GM13976 (cell line): ENCODE results near the gene EIF1.

Experiments used
- DNase-seq: peaks from one replicate; pipeline ENCODE4 v3.0.0; 2012; ENCODE audit warnings: low spot score
- CTCF ChIP-seq: IDR thresholded peaks from 2 replicates; pipeline ENCODE4 v1.5.1; 2012; ENCODE audit warnings: borderline replicate concordance, mild to moderate bottlenecking; ENCODE audit not compliant: insufficient read depth; ENCODE audit errors: extremely low read depth, missing control alignments, control extremely low read depth
- in situ Hi-C: fragments of 300-500 bp; cut with MboI; formaldehyde crosslinking; loops from one replicate; pipeline ENCODE4 v1.12.0; 2022; ENCODE audit warnings: low sequenced_read_pairs, mixed read lengths, inconsistent platforms; ENCODE audit not compliant: unreplicated experiment

Gene EIF1

DNA sequence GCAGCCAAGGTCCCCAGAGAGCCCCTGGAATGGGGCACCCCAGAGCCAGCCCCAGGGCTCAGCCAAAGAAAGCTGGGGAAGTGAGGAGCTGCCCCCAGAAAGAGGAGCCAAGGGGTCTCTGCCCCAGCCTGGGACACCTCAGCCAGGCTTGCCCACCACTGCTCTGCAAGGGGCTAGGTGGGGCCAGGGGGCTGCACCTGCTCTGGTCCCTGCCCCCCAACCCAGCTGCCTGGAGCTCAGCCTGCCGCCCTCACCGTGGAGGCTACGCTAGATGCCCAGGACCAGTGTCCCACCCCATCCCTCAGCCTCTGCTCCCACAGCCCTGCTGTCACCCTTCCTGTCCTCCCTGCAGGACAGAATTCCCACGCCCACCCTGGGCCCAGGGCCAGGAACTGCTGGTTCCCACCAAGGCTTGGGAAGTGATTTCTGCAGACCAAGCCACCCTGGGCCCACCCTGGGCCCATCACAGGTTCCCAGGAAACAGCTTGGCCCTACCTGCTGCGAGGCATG lies 36.2 kb upstream of the EIF1 start:
- TF ChIP-seq CTCF, result no peak
- DNase-seq, result no peak
- in situ Hi-C loops, result loop anchor here (25.0 kb wide), 1 partner anchor 740 kb away; no protein-coding TSS in a partner anchor

GRCh38 chr17:41653421-41653820 lies 35.3 kb upstream of the EIF1 start:
- no peak for TF ChIP-seq CTCF
- DNase-seq, result no peak
- in situ Hi-C loops, result loop anchor here (25.0 kb wide), 1 partner anchor 741 kb away; no protein-coding TSS in a partner anchor

DNA sequence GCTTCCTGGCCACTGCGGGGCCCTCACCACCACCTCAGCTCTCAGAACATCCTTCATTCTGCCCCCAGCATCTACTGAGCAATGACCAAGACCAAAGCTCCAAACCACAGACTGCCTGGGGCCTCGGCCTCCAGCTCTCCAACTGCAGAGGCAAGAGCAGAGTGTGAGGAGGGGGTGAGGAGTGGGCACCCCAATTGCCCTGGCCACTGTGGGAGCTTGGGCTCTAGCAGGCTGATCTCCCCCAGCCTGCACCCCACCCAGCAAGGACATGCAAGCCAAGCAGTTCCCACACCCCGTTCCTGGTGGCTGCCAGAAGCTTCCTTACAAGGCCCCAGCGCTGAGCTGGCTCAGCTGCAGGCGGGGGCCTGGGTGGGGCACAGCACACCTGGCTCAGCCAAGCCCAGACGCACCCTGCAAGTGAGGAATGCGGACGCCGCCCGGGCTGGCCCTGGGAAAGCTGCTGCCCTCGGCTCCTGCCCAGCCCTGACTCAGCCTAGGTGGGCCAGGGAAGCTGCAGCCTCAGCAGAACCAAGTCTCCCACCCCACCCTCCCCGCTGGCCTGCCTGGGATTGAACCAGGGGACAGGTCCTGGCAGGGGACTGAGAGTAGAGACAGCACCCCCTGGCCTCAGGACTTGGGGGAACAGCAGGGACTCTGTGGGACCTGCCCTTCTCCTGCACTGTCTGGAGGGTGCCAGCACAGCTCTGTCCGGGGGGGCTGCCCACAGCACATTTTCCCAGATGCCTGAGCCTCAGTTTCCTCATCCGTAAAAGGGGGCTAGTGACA lies 34.6 kb upstream of the EIF1 start:
- no peak for DNase-seq
- TF ChIP-seq CTCF, result no peak
- in situ Hi-C loops, result loop anchor here (25.0 kb wide), 1 partner anchor 742 kb away; no protein-coding TSS in a partner anchor

DNA sequence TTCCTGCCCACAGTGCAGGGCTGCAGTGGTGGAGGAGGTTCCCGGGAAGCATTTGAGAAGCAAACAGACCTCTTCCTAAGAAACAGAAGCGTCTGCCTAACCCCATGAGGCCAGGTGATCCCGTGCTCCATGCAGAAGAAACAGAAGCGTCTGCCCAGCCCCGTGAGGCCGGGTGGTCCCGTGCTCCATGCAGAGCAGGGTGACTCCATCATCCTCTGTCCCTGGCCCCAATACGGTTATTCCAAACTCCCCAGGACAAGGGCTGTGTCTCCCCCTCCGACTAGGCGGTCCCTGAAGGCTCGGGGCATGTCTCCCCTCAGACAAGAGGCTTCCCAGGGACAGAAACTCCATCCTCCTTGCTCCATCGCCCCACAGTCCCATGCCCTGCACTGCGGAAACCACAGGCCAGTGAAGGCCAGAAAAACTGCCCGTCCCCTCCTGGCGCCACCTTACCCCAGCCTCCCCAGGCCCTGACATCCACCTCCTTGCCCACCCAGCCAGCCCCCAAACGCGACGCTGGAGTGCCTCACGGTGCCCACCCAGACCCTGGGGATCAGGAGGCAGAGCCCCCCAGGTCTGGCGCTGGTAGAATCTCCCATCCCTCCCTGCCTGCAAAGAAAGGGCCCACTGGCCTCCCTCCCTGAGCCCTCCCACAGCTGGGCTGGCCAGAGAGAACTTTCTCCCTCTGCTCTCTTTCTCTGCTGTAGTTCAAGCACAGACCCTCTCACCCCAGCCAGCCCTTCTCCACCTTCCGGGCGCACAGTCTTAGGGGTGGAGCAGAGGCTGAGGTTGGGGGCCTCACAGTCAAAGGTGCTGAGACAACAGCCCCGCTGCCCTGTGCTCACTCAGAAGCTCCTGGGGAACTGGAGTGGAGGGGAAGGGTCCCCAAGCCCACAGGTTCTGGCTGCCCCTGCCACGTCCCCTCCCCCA lies 33.7 kb upstream of the EIF1 start:
- TF ChIP-seq CTCF, result no peak
- DNase-seq, result no peak
- in situ Hi-C loops, result loop anchor here (25.0 kb wide), 1 partner anchor 743 kb away; no protein-coding TSS in a partner anchor

DNA sequence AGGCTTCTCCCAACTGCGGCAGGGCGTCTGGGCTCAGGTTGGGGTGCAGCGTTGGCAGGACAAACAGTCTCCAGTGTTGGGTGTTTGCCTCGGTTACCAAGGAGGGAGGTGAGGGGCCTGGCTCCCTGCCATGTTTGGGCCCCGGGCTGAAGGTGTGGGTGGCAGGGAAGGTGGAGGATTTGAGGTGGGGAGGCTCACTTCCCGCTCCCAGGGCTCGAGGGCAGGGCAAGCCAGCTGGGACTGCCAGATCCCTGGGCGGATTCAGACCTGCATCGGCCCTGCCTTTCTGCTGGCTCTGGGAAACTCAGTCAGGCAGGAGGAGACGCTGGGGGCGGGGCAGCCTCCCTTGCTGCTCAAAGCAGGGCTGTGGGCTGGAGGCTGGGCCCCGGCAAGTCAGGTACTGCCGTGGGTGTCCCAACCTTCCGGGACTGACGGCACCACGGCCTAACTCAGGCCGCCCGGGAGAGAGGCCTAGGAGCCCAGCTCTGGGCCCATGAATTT lies 33.0 kb upstream of the EIF1 start:
- in situ Hi-C loops, result loop anchor here (25.0 kb wide), 1 partner anchor 743 kb away; no protein-coding TSS in a partner anchor
- DNase-seq, result no peak
- TF ChIP-seq CTCF, result no peak

DNA sequence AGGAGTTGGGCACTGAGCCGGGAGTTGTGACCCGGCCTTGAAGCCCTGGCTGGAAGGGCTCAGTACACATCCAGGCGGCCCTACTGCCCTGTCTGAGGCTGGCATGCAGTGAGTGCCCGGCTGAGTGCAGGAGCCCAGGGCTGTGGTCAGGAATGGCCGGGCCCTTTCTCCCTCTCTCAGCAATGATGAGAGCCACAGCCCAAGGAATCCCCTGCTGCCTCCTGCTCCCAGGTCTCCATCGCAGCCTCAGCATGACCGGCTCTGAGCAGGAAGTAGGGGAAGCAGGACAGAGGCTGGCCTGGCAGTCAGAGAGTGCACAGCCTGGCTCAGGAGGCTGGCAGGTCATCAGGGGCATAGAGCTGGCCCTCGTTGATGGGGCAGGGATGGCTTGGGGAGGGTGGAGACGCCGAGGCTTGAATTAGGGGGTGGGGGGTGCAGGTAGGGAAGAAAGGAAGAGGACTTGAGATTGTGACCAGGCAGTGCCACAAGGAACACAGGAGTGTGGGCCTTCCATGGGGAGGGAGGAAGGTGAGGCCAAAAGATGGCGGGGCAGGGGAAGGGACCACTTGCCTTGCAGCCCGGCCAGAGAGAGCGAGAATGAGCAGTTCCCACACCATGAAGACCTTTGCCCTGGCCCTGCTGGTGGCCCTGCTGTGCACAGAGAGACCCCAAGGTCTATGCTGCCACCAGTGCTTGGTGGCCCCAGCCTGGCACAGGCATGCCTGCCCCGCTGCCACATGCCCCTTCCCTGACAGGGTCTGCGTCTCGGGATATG lies 32.2 kb upstream of the EIF1 start:
- TF ChIP-seq CTCF, result no peak
- in situ Hi-C loops, result loop anchor here (25.0 kb wide), 1 partner anchor 744 kb away; no protein-coding TSS in a partner anchor
- DNase-seq, result no peak
